ENCODE measurements around the gene SMARCA5.
A peak's percentile ranks its signal among the peaks of the same experiment; 100 is the strongest.

DNA sequence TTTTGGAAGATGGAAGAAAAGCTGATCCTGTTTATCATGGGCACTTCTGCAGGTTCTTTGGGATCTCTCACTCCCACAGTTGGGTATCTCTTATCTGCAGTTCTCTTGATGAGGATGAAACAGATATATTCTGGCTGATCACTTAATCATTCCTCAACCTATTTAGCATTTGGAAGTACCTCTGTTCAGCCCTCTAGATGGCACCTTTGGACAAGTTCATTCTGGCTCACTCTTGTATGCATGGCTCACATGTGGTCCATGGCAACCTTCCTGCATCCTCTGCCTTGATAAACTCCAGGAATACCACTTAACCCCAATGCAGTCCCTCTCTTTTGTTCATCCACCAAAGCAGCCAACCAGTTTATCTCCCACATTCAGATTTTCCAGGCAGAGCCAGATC, 74.2 kb downstream of the SMARCA5 start:
- TF ChIP-seq, protein P1, sequence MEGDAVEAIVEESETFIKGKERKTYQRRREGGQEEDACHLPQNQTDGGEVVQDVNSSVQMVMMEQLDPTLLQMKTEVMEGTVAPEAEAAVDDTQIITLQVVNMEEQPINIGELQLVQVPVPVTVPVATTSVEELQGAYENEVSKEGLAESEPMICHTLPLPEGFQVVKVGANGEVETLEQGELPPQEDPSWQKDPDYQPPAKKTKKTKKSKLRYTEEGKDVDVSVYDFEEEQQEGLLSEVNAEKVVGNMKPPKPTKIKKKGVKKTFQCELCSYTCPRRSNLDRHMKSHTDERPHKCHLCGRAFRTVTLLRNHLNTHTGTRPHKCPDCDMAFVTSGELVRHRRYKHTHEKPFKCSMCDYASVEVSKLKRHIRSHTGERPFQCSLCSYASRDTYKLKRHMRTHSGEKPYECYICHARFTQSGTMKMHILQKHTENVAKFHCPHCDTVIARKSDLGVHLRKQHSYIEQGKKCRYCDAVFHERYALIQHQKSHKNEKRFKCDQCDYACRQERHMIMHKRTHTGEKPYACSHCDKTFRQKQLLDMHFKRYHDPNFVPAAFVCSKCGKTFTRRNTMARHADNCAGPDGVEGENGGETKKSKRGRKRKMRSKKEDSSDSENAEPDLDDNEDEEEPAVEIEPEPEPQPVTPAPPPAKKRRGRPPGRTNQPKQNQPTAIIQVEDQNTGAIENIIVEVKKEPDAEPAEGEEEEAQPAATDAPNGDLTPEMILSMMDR (IDR thresholded peaks at IDR 0.05) = peak in 1 of 7 experiments; percentile 5
- TF ChIP-seq POLR2A (IDR thresholded peaks at IDR 0.05) = no peak
